HepG2 (cell line): Measurements from ENCODE around the gene PTGR2. TPM values are rescaled to one million over a fixed set of nuclear protein-coding genes. Genes with fewer than 3 reads are reported as not detected.

ENCODE experiments used
- KDM1A ChIP-seq: IDR thresholded peaks from 2 replicates; pipeline ENCODE4 v1.6.1; 2016; ENCODE audit warnings: missing compliant biosample characterization
- PAF1 ChIP-seq: IDR thresholded peaks from 2 replicates; pipeline ENCODE4 v1.6.1; 2016; ENCODE audit warnings: missing genetic modification reagents, missing compliant biosample characterization
- POLR2AphosphoS2 ChIP-seq: IDR thresholded peaks from 2 replicates; pipeline ENCODE4 v1.6.1; 2011; ENCODE audit warnings: low read depth, low read length, improper control_type of control experiment
- THAP7 ChIP-seq: sonication (generic); formaldehyde crosslinking; IDR thresholded peaks from 2 replicates; pipeline ENCODE4 v1.8.1; 2023; ENCODE audit warnings: mild to moderate bottlenecking, missing genetic modification reagents
- TSC22D2 ChIP-seq: sonication (generic); formaldehyde crosslinking; IDR thresholded peaks from 2 replicates; pipeline ENCODE4 v1.5.1; 2020; ENCODE audit warnings: missing genetic modification reagents, mild to moderate bottlenecking, borderline replicate concordance
- ZBTB21 ChIP-seq: sonication (generic); formaldehyde crosslinking; IDR thresholded peaks from 2 replicates; pipeline ENCODE4 v1.4.0; 2020; ENCODE audit warnings: missing genetic modification reagents
- ZBTB40 ChIP-seq, 2 experiments: fragments of 450-650 bp in 1 of 2; sonication (generic) in 1 of 2; formaldehyde crosslinking in 1 of 2; IDR thresholded peaks; 2 replicates each; pipeline versions ENCODE4 v1.6.1 to v1.8.0; 2016 to 2022; ENCODE audit warnings: antibody characterized with exemption in 1 of 2, mild to moderate bottlenecking in 1 of 2, missing genetic modification reagents in 1 of 2
- ZKSCAN8 ChIP-seq: IDR thresholded peaks from 2 replicates; pipeline ENCODE4 v1.6.1; 2016; ENCODE audit warnings: borderline replicate concordance, missing genetic modification reagents, missing compliant biosample characterization
- ZNF704 ChIP-seq: sonication (generic); formaldehyde crosslinking; IDR thresholded peaks from 2 replicates; pipeline ENCODE4 v1.8.1; 2023; ENCODE audit warnings: mild to moderate bottlenecking, inconsistent platforms, moderate library complexity, missing genetic modification reagents, borderline replicate concordance
- polyA plus RNA-seq, 8 experiments: library from polyadenylated mRNA; depleted of rRNA in 3 of 8; stranded (reverse) in 7 of 8; unstranded in 1 of 8; fragments of >200 nt; fragmentation: Illumina TruSeq in 4 of 8; extraction: Trizol in 4 of 8; gene quantifications; 2 replicates each; pipeline versions ENCODE4 v1.2.1 to v1.2.3, GENCODE V29; 2011 to 2016; ENCODE audit warnings: low read depth in 4 of 8, missing spikeins in 1 of 8, mixed read lengths in 1 of 8; ENCODE audit not compliant: insufficient read depth in 1 of 8
- total RNA-seq, 5 experiments: library from RNA; depleted of rRNA; stranded (reverse); fragments of >200 nt; fragmentation: Illumina TruSeq; extraction: Trizol; gene quantifications; 2 replicates each; pipeline ENCODE4 v1.2.3, GENCODE V29; 2016; ENCODE audit warnings: low read depth in 1 of 5

The PTGR2 gene
- total and polyA plus RNA-seq, 2 of the 13 experiments (the other 11 are each of a cell fraction or from before 2014, with no cell fraction given): 3.0 to 4.3 TPM

- no peak for TF ChIP-seq ZBTB40 (IDR thresholded peaks at IDR 0.05)
- 0 out of 2 replicates have a peak, but pooled peaks have one; percentile 26 for TF ChIP-seq ZBTB40 (CRISPR knock-in tag; IDR thresholded peaks at IDR 0.05)
- no peak for TF ChIP-seq ZBTB21 (CRISPR knock-in tag)
- TF ChIP-seq TSC22D2: no peak
- no peak for TF ChIP-seq POLR2AphosphoS2
- no peak; the same call in 1 of the 2 replicates for TF ChIP-seq ZKSCAN8 (CRISPR knock-in tag)
- TF ChIP-seq KDM1A (CRISPR knock-in tag): no peak
- no peak for TF ChIP-seq PAF1 (CRISPR knock-in tag)
- no peak for TF ChIP-seq THAP7
- TF ChIP-seq ZNF704 (CRISPR knock-in tag): no peak; the same call in 1 of the 2 replicates
Measured at GRCh38 chr14:73851567-73852382, at the start of gene PTGR2 (continued).
